ENCODE measurements around the gene GPR52. TPM values are rescaled to one million over a fixed set of nuclear protein-coding genes. Genes with fewer than 3 reads are reported as not detected.

The GPR52 gene
- total and polyA plus RNA-seq, 2 donors (not counting 1 experiment from before 2014, with no cell fraction given), result 0.66 TPM; not detected in 1

- TF ChIP-seq EZH2 (IDR thresholded peaks at IDR 0.05; ENCODE audit: low read length, missing control alignments), result no peak
- no peak for TF ChIP-seq CTCF (conservative IDR thresholded peaks at IDR 0.05 in 1 of 2, IDR thresholded peaks at IDR 0.05 in 1 of 2; ENCODE audit: low read depth in 1 of 2, low read length in 2 of 2)
Measured at GRCh38 chr1:174417921-174418320, 29.8 kb upstream of the GPR52 start.

GRCh38 chr1:174425121-174425520, 22.6 kb upstream of the GPR52 start:
- Histone ChIP-seq H3K4me1 (ENCODE audit: control insufficient read depth, extremely low read depth, insufficient read depth, low read length) (no peaks in the 10 kb centered on the region), H3K4me2 (ENCODE audit: extremely low read depth, insufficient read depth, low read length) (no peak overlapping the region), H3K27me3 (ENCODE audit: control insufficient read depth, insufficient read depth, low read length) (no peaks in the 10 kb centered on the region), H3K79me2 (ENCODE audit: control insufficient read depth, insufficient read depth, low read length) (no peaks in the 10 kb centered on the region), H3K36me3 (ENCODE audit: control insufficient read depth, insufficient read depth, low read length) (no peaks in the 10 kb centered on the region), H3K9ac (ENCODE audit: insufficient read depth, low read length) (no peak overlapping the region), H4K20me1 (ENCODE audit: control insufficient read depth, extremely low read depth, insufficient read depth, low read length) (no peaks in the 10 kb centered on the region), H2AFZ (ENCODE audit: low read length) (no peak overlapping the region), H3K9me3 (ENCODE audit: control insufficient read depth, insufficient read depth, low read depth, low read length) (no peaks in the 10 kb centered on the region), H3K27ac (ENCODE audit: insufficient read depth, low read length) (no peak overlapping the region), H3K4me3 (replicated peaks in 1 of 4; ENCODE audit: control extremely low read depth in 1 of 4, insufficient read depth in 1 of 4, low read depth in 3 of 4, low read length in 4 of 4) (no peak overlapping the region)
- DNase-seq (ENCODE audit: low read depth in 2 of 2), result no peak
- TF ChIP-seq EZH2 (IDR thresholded peaks at IDR 0.05; ENCODE audit: low read length, missing control alignments) (no peak), CTCF (conservative IDR thresholded peaks at IDR 0.05 in 1 of 2, IDR thresholded peaks at IDR 0.05 in 1 of 2; ENCODE audit: low read depth in 1 of 2, low read length in 2 of 2) (no peak)

More at GRCh38 chr1:174417921-174418320, 29.8 kb upstream of the GPR52 start:
- no peaks in the 10 kb centered on the region for H3K79me2 ChIP-seq (ENCODE audit: control insufficient read depth, insufficient read depth, low read length)
- no peak overlapping the region for H3K9ac ChIP-seq (ENCODE audit: insufficient read depth, low read length)
- no peaks in the 10 kb centered on the region for H3K27me3 ChIP-seq (ENCODE audit: control insufficient read depth, insufficient read depth, low read length)
- no peaks in the 10 kb centered on the region for H3K9me3 ChIP-seq (ENCODE audit: control insufficient read depth, insufficient read depth, low read depth, low read length)
- no peaks in the 10 kb centered on the region for H4K20me1 ChIP-seq (ENCODE audit: control insufficient read depth, extremely low read depth, insufficient read depth, low read length)
- H3K36me3 ChIP-seq (ENCODE audit: control insufficient read depth, insufficient read depth, low read length), result no peaks in the 10 kb centered on the region
- no peak overlapping the region for H3K27ac ChIP-seq (ENCODE audit: insufficient read depth, low read length)
- H3K4me3 ChIP-seq (replicated peaks in 1 of 4; ENCODE audit: control extremely low read depth in 1 of 4, insufficient read depth in 1 of 4, low read depth in 3 of 4, low read length in 4 of 4), result no peak overlapping the region
- H3K4me2 ChIP-seq (ENCODE audit: extremely low read depth, insufficient read depth, low read length), result no peak overlapping the region
- H2AFZ ChIP-seq (ENCODE audit: low read length), result no peak overlapping the region
- H3K4me1 ChIP-seq (ENCODE audit: control insufficient read depth, extremely low read depth, insufficient read depth, low read length), result no peaks in the 10 kb centered on the region
- DNase-seq (ENCODE audit: low read depth in 2 of 2), result no peak

- H3K36me3 ChIP-seq (ENCODE audit: control insufficient read depth, insufficient read depth, low read length), result no peaks in the 10 kb centered on the region
- no peaks in the 10 kb centered on the region for H3K27me3 ChIP-seq (ENCODE audit: control insufficient read depth, insufficient read depth, low read length)
- no peak overlapping the region for H3K4me2 ChIP-seq (ENCODE audit: extremely low read depth, insufficient read depth, low read length)
- no peak overlapping the region for H3K27ac ChIP-seq (ENCODE audit: insufficient read depth, low read length)
- TF ChIP-seq EZH2 (IDR thresholded peaks at IDR 0.05; ENCODE audit: low read length, missing control alignments) (no peak), CTCF (conservative IDR thresholded peaks at IDR 0.05 in 1 of 2, IDR thresholded peaks at IDR 0.05 in 1 of 2; ENCODE audit: low read depth in 1 of 2, low read length in 2 of 2) (no peak)
- H2AFZ ChIP-seq (ENCODE audit: low read length), result no peak overlapping the region
- H4K20me1 ChIP-seq (ENCODE audit: control insufficient read depth, extremely low read depth, insufficient read depth, low read length), result no peaks in the 10 kb centered on the region
- H3K9ac ChIP-seq (ENCODE audit: insufficient read depth, low read length), result no peak overlapping the region
- H3K9me3 ChIP-seq (ENCODE audit: control insufficient read depth, insufficient read depth, low read depth, low read length), result no peaks in the 10 kb centered on the region
- no peaks in the 10 kb centered on the region for H3K79me2 ChIP-seq (ENCODE audit: control insufficient read depth, insufficient read depth, low read length)
- no peak for DNase-seq (ENCODE audit: low read depth in 2 of 2)
- H3K4me3 ChIP-seq (replicated peaks in 1 of 4; ENCODE audit: control extremely low read depth in 1 of 4, insufficient read depth in 1 of 4, low read depth in 3 of 4, low read length in 4 of 4), result no peak overlapping the region
- H3K4me1 ChIP-seq (ENCODE audit: control insufficient read depth, extremely low read depth, insufficient read depth, low read length), result no peaks in the 10 kb centered on the region
Measured at GRCh38 chr1:174426153-174426552, 21.6 kb upstream of the GPR52 start.

Data from fibroblast of lung (primary cell).